GM12873 (cell line): ENCODE measurements around the gene ITSN2.

Experiments
- TF ChIP-seq, protein P1 (sequence below): IDR thresholded peaks from 2 replicates; pipeline ENCODE4 v1.5.1; 2012; ENCODE audit warnings: low read depth, mild to moderate bottlenecking, moderate library complexity, low read length, control low read depth; ENCODE audit not compliant: insufficient read depth; ENCODE audit errors: missing control alignments

ITSN2 gene

GRCh38 chr2:24336811-24337210 is 23.5 kb downstream of the ITSN2 start:
- TF ChIP-seq, protein P1, sequence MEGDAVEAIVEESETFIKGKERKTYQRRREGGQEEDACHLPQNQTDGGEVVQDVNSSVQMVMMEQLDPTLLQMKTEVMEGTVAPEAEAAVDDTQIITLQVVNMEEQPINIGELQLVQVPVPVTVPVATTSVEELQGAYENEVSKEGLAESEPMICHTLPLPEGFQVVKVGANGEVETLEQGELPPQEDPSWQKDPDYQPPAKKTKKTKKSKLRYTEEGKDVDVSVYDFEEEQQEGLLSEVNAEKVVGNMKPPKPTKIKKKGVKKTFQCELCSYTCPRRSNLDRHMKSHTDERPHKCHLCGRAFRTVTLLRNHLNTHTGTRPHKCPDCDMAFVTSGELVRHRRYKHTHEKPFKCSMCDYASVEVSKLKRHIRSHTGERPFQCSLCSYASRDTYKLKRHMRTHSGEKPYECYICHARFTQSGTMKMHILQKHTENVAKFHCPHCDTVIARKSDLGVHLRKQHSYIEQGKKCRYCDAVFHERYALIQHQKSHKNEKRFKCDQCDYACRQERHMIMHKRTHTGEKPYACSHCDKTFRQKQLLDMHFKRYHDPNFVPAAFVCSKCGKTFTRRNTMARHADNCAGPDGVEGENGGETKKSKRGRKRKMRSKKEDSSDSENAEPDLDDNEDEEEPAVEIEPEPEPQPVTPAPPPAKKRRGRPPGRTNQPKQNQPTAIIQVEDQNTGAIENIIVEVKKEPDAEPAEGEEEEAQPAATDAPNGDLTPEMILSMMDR, result no peak

DNA sequence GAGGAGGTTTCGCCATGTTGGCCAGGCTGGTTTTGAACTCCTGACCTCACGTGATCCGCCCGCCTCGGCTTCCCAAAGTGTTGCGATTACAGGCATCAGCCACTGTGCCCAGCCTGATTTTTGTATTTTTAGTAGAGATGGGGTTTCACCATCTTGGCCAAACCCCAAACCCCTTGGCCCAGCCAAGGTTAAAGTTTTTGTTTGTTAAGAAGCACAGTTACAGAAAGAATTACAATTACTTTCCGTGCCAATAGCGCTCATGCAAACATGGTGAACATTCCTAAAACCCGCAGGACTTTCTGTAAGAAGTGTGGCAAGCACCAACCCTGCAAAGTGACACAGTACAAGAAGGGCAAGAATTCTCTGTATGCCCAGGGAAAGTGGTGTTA is 26.1 kb downstream of the ITSN2 start:
- TF ChIP-seq, protein P1, result no peak

DNA sequence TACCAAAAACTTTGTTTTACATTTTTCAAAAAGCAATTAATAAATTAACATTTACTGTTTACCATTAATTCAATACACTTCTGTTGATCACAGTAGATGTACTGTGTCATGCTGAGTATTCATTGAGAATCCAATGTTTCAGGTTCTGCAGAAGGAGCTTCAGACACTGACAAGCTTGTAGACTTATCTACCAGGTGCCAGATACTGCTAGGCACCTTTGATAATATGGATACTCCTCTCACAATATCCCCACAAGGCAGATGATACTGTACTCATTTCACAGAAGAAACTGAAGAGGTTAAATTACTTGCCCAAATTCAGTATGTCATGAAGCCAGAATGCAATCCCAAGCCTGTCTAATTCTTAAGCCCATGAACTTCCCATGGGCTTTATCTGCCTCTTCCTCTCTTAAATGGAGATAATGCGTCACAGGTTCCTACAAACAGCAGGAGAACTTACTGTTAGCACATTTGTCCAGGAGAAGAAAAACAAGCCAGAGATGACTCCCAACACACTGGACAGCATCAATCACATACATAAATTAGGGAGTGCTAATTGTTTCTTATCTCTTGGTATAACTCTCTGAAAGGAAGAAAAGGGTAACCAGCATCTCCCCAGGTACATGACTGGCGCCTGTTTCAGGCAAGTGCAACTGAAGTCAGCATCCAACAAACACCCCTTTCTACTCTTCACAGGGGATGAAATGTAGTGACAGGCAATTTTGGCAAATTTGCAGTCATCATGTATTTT is 27.4 kb downstream of the ITSN2 start:
- TF ChIP-seq, protein P1, result no peak

- TF ChIP-seq, protein P1, result no peak
Measured at GRCh38 chr2:24330161-24330560, 30.2 kb downstream of the ITSN2 start.

DNA sequence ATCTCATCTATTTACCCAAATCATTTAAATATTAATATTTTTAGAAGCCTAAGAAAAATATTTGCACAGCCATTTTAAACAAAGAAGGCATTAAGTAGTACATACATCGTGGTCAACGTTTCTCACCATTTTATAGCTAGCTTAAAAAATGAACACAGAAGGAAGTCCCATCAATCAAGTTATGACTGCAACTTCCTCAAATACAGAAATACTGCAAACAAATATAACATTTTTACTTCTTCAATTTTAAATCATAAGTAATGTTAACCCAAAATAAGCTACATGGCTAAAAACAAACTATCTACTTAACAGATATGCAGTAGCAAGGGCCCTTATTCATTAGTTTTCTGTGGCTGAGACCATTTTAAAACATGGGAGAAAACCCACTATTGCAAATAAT is 30.6 kb downstream of the ITSN2 start:
- TF ChIP-seq, protein P1, result no peak

GRCh38 chr2:24328010-24328409 is 32.3 kb downstream of the ITSN2 start:
- TF ChIP-seq, protein P1, result no peak

GRCh38 chr2:24317491-24317920 is 42.8 kb downstream of the ITSN2 start:
- TF ChIP-seq, protein P1, result no peak
